H9 (cell line): ENCODE results near the gene RPRD1B. TPM values are rescaled to one million over a fixed set of nuclear protein-coding genes. Genes with fewer than 3 reads are reported as not detected.

Experiments used
- DNase-seq: peaks from one replicate; pipeline ENCODE4 v3.0.0-alpha.2; 2017
- H2AFZ ChIP-seq: one replicate; pipeline ENCODE4 v1.6.1; 2013; ENCODE audit warnings: mild to moderate bottlenecking, low read length, control low read depth, moderate library complexity
- H2AK5ac ChIP-seq: 2 replicates; pipeline ENCODE4 v1.6.1; 2013; ENCODE audit warnings: low read length, control low read depth, mixed read lengths; ENCODE audit not compliant: insufficient read length
- H2BK120ac ChIP-seq: one replicate; pipeline ENCODE4 v1.6.1; 2013; ENCODE audit warnings: low read depth, mild to moderate bottlenecking, low read length, control low read depth, inconsistent platforms; ENCODE audit not compliant: poor library complexity, severe bottlenecking
- H2BK12ac ChIP-seq: 2 replicates; pipeline ENCODE4 v1.6.1; 2013; ENCODE audit warnings: low read length, control low read depth, mixed read lengths, low read depth; ENCODE audit not compliant: insufficient read length
- H2BK15ac ChIP-seq: 2 replicates; pipeline ENCODE4 v1.6.1; 2013; ENCODE audit warnings: low read depth, low read length, control low read depth
- H2BK20ac ChIP-seq: one replicate; pipeline ENCODE4 v1.6.1; 2013; ENCODE audit warnings: low read depth, mild to moderate bottlenecking, low read length, control low read depth, inconsistent platforms; ENCODE audit not compliant: poor library complexity, severe bottlenecking
- H2BK5ac ChIP-seq: 2 replicates; pipeline ENCODE4 v1.6.1; 2013; ENCODE audit warnings: low read length, control low read depth, mixed read lengths; ENCODE audit not compliant: insufficient read length
- H3K14ac ChIP-seq: 2 replicates; pipeline ENCODE4 v1.6.1; 2013; ENCODE audit warnings: low read length, control low read depth; ENCODE audit not compliant: insufficient read depth
- H3K18ac ChIP-seq: 2 replicates; pipeline ENCODE4 v1.6.1; 2013; ENCODE audit warnings: low read depth, mild to moderate bottlenecking, mixed read lengths, low read length, control low read depth; ENCODE audit not compliant: insufficient read length
- H3K23ac ChIP-seq: 2 replicates; pipeline ENCODE4 v1.6.1; 2013; ENCODE audit warnings: low read length, control low read depth, mixed read lengths, low read depth; ENCODE audit not compliant: insufficient read length
- H3K23me2 ChIP-seq: 2 replicates; pipeline ENCODE4 v1.6.1; 2013; ENCODE audit warnings: low read depth, mild to moderate bottlenecking, mixed read lengths, low read length, control low read depth; ENCODE audit not compliant: insufficient read length, poor library complexity, severe bottlenecking
- H3K27ac ChIP-seq: 2 replicates; pipeline ENCODE4 v1.5.1; 2013; ENCODE audit warnings: low read length, control low read depth, mixed read lengths, low read depth; ENCODE audit not compliant: insufficient read length
- H3K27me3 ChIP-seq: 2 replicates; pipeline ENCODE4 v1.6.1; 2013; ENCODE audit warnings: low read length, control low read depth, inconsistent platforms; ENCODE audit not compliant: insufficient read depth
- H3K4ac ChIP-seq: 2 replicates; pipeline ENCODE4 v1.6.1; 2013; ENCODE audit warnings: low read depth, mild to moderate bottlenecking, control low read depth, inconsistent platforms, low read length, moderate library complexity
- H3K4me1 ChIP-seq: 2 replicates; pipeline ENCODE4 v1.6.1; 2013; ENCODE audit warnings: low read length, control low read depth, inconsistent platforms; ENCODE audit not compliant: insufficient read depth
- H3K4me2 ChIP-seq: 2 replicates; pipeline ENCODE4 v1.6.1; 2013; ENCODE audit warnings: low read length, control low read depth, mixed read lengths; ENCODE audit not compliant: insufficient read length, insufficient read depth
- H3K56ac ChIP-seq: 2 replicates; pipeline ENCODE4 v1.6.1; 2013; ENCODE audit warnings: low read depth, mild to moderate bottlenecking, mixed read lengths, low read length, control low read depth; ENCODE audit not compliant: insufficient read length
- H3K79me1 ChIP-seq: 2 replicates; pipeline ENCODE4 v1.6.1; 2013; ENCODE audit warnings: low read depth, mild to moderate bottlenecking, moderate library complexity, low read length, control low read depth, inconsistent platforms; ENCODE audit not compliant: insufficient read depth, poor library complexity, severe bottlenecking
- H3K79me2 ChIP-seq: 2 replicates; pipeline ENCODE4 v1.6.1; 2013; ENCODE audit warnings: low read length, control low read depth, inconsistent platforms; ENCODE audit not compliant: insufficient read depth
- H3K9ac ChIP-seq: 2 replicates; pipeline ENCODE4 v1.6.1; 2013; ENCODE audit warnings: low read length, control low read depth, mixed read lengths; ENCODE audit not compliant: insufficient read length; ENCODE audit errors: extremely low read depth
- H3K9me3 ChIP-seq: one replicate; pipeline ENCODE4 v1.6.1; 2013; ENCODE audit warnings: low read depth, low read length, inconsistent platforms; ENCODE audit not compliant: control insufficient read depth
- H3T11ph ChIP-seq: one replicate; pipeline ENCODE4 v1.6.1; 2013; ENCODE audit warnings: mild to moderate bottlenecking, low read length, control low read depth, inconsistent platforms
- H4K20me1 ChIP-seq: one replicate; pipeline ENCODE4 v1.6.1; 2013; ENCODE audit not compliant: control insufficient read depth, insufficient read length, insufficient read depth
- H4K5ac ChIP-seq: 2 replicates; pipeline ENCODE4 v1.6.1; 2013; ENCODE audit warnings: low read depth, mild to moderate bottlenecking, mixed read lengths, low read length, control low read depth; ENCODE audit not compliant: insufficient read length
- H4K8ac ChIP-seq: replicated peaks from 2 replicates; pipeline ENCODE4 v1.6.1; 2013; ENCODE audit warnings: low read length, control low read depth, mixed read lengths, low read depth; ENCODE audit not compliant: insufficient read length
- H4K91ac ChIP-seq: 2 replicates; pipeline ENCODE4 v1.6.1; 2013; ENCODE audit warnings: low read depth, mild to moderate bottlenecking, moderate library complexity, mixed read lengths, low read length, control low read depth; ENCODE audit not compliant: insufficient read length
- H3K27ac Mint-ChIP-seq, 3 experiments: 2 replicates in 2 of 3; 3 replicates in 1 of 3; pipeline ENCODE4 v1.8.0; 2020 to 2021; ENCODE audit warnings: mixed read lengths in 3 of 3, mild to moderate bottlenecking in 1 of 3, moderate library complexity in 1 of 3
- H3K27me3 Mint-ChIP-seq: 2 replicates; pipeline ENCODE4 v1.8.0; 2021; ENCODE audit warnings: low read depth, mild to moderate bottlenecking, moderate library complexity, mixed read lengths
- H3K36me3 Mint-ChIP-seq, 3 experiments: 2 replicates in 2 of 3; 3 replicates in 1 of 3; pipeline ENCODE4 v1.8.0; 2020 to 2021; ENCODE audit warnings: low read depth in 3 of 3, mixed read lengths in 3 of 3; ENCODE audit not compliant: insufficient read depth in 1 of 3
- H3K4me1 Mint-ChIP-seq, 2 experiments: 2 replicates each; pipeline ENCODE4 v1.8.0; 2020; ENCODE audit warnings: mixed read lengths in 2 of 2
- H3K4me3 Mint-ChIP-seq, 2 experiments: 2 replicates in 1 of 2; 3 replicates in 1 of 2; pipeline ENCODE4 v1.8.0; 2020 to 2021; ENCODE audit warnings: mild to moderate bottlenecking in 2 of 2, mixed read lengths in 2 of 2, moderate library complexity in 1 of 2
- H3K9me3 Mint-ChIP-seq, 2 experiments: 2 replicates in 1 of 2; 3 replicates in 1 of 2; pipeline ENCODE4 v1.8.0; 2020; ENCODE audit warnings: mild to moderate bottlenecking in 2 of 2, mixed read lengths in 2 of 2, moderate library complexity in 1 of 2
- WGBS: extraction: QIAGEN DNeasy Blood & Tissue Kit; methylation state at CpG from one replicate; pipeline ENCODE4 v1.1.7; 2013; ENCODE audit warnings: missing lambda C conversion rate, low lambda C conversion rate, mixed read lengths; ENCODE audit not compliant: insufficient read length; ENCODE audit errors: extremely low coverage; 5-methylcytosine and 5-hydroxymethylcytosine counted together
- total RNA-seq: library from RNA; stranded (reverse); gene quantifications from 2 replicates; pipeline ENCODE4 v1.2.1, GENCODE V29; 2021
- TF ChIP-seq, protein P1 (sequence below): fragments of 200-600 bp; sonication (generic); conservative IDR thresholded peaks from 3 replicates; pipeline ENCODE4 v1.8.0; 2021; ENCODE audit warnings: antibody characterized with exemption, mild to moderate bottlenecking

Gene RPRD1B
- total RNA-seq, 1 experiment from 2014 or later, result 34.3 TPM

- Histone ChIP-seq H3K79me1 (no peaks in the 10 kb centered on the region), H3T11ph (no peak overlapping the region), H2BK12ac (no peak overlapping the region), H2BK15ac (no peak overlapping the region), H2AFZ (no peak overlapping the region), H4K20me1 (no peaks in the 10 kb centered on the region), H4K5ac (no peak overlapping the region), H2BK120ac (no peak overlapping the region), H3K9me3 (no peaks in the 10 kb centered on the region), H3K27me3 (no peaks in the 10 kb centered on the region), H4K8ac (no peak overlapping the region), H3K14ac (no peak overlapping the region), H2BK20ac (no peak overlapping the region), H2BK5ac (no peak overlapping the region), H4K91ac (no peak overlapping the region), H2AK5ac (no peak overlapping the region), H3K4me1 (no peaks in the 10 kb centered on the region), H3K79me2 (no peaks in the 10 kb centered on the region), H3K23me2 (no peaks in the 10 kb centered on the region), H3K56ac (no peak overlapping the region), H3K23ac (no peak overlapping the region), H3K9ac (no peak overlapping the region), H3K18ac (no peak overlapping the region), H3K27ac (no peak overlapping the region), H3K4me2 (no peak overlapping the region), H3K4ac (no peak overlapping the region)
- TF ChIP-seq, protein P1, sequence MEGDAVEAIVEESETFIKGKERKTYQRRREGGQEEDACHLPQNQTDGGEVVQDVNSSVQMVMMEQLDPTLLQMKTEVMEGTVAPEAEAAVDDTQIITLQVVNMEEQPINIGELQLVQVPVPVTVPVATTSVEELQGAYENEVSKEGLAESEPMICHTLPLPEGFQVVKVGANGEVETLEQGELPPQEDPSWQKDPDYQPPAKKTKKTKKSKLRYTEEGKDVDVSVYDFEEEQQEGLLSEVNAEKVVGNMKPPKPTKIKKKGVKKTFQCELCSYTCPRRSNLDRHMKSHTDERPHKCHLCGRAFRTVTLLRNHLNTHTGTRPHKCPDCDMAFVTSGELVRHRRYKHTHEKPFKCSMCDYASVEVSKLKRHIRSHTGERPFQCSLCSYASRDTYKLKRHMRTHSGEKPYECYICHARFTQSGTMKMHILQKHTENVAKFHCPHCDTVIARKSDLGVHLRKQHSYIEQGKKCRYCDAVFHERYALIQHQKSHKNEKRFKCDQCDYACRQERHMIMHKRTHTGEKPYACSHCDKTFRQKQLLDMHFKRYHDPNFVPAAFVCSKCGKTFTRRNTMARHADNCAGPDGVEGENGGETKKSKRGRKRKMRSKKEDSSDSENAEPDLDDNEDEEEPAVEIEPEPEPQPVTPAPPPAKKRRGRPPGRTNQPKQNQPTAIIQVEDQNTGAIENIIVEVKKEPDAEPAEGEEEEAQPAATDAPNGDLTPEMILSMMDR, result no peak
- peaks cover 4 to 7% of the 10 kb centered on the region in 2 experiments for H3K4me1 Mint-ChIP-seq
- no peaks in the 10 kb centered on the region for H3K9me3 Mint-ChIP-seq
- no peaks in the 10 kb centered on the region for H3K36me3 Mint-ChIP-seq
- H3K4me3 Mint-ChIP-seq, result no peak overlapping the region
- no peak for DNase-seq
- no peak overlapping the region; a peak in 1 of 7 replicates for H3K27ac Mint-ChIP-seq
- no peaks in the 10 kb centered on the region for H3K27me3 Mint-ChIP-seq
- no CpG with 5 or more reads among the region's 8 CpGs for WGBS
Measured at GRCh38 chr20:38110525-38111178, 77.1 kb downstream of the RPRD1B start.
